Activated CD8-positive, alpha-beta T cell treated with anti-CD3 and anti-CD28 coated beads for 36 hours (primary cell): ENCODE results near the gene RBM25. TPM values are rescaled to one million over a fixed set of nuclear protein-coding genes. Genes with fewer than 3 reads are reported as not detected.
A peak's percentile ranks its signal among the peaks of the same experiment; 100 is the strongest.
"Not testable (repeated sequence)": the region's sequence is repeated elsewhere in the genome, so short reads cannot be mapped to it uniquely, and the experiment has no call there.

Source experiments
- ATAC-seq: fragments of 200-7000 bp; cut with Tn5 transposase; one replicate; pipeline ENCODE4 v1.10.0; 2021; ENCODE audit warnings: mild to moderate bottlenecking, moderate library complexity
- CTCF ChIA-PET: fragments of 350-600 bp; sonication (Branson Sonifier 250); formaldehyde crosslinking; loops from one replicate; lab custom pipeline; 2021; ENCODE audit warnings: antibody characterized with exemption; lab: Charles Lee
- POLR2A ChIA-PET: fragments of 350-600 bp; sonication (Branson Sonifier 250); formaldehyde crosslinking; loops from one replicate; lab custom pipeline; 2021; ENCODE audit warnings: antibody characterized with exemption; lab: Charles Lee
- DNase-seq: peaks from one replicate; pipeline ENCODE4 v3.0.0-alpha.2; 2020
- H3K27ac Mint-ChIP-seq: one replicate; pipeline ENCODE4 v1.8.0; 2021; ENCODE audit warnings: mild to moderate bottlenecking, mixed read lengths
- H3K27me3 Mint-ChIP-seq: one replicate; pipeline ENCODE4 v1.8.0; 2021; ENCODE audit warnings: mixed read lengths
- H3K36me3 Mint-ChIP-seq: one replicate; pipeline ENCODE4 v1.8.0; 2021; ENCODE audit warnings: low read depth, mixed read lengths
- H3K4me1 Mint-ChIP-seq: one replicate; pipeline ENCODE4 v1.8.0; 2021; ENCODE audit warnings: low read depth, mixed read lengths
- H3K4me3 Mint-ChIP-seq: one replicate; pipeline ENCODE4 v1.8.0; 2021; ENCODE audit warnings: mild to moderate bottlenecking, moderate library complexity, mixed read lengths
- H3K9me3 Mint-ChIP-seq: one replicate; pipeline ENCODE4 v1.8.0; 2021; ENCODE audit warnings: mixed read lengths
- CTCF ChIP-seq: fragments of 200-600 bp; IDR thresholded peaks from one replicate; pipeline ENCODE4 v1.8.0; 2022; ENCODE audit warnings: antibody characterized with exemption, mild to moderate bottlenecking
- intact Hi-C: fragments of 100-400 bp; cut with micrococcal nuclease; formaldehyde crosslinking; loops from one replicate; pipeline ENCODE4 v1.10.0; 2022
- total RNA-seq, 2 experiments: library from RNA; stranded (reverse); gene quantifications; one replicate each; pipeline ENCODE4 v1.2.3, GENCODE V29; 2021

The RBM25 gene
- total RNA-seq, 2 experiments from 2014 or later: 101 to 104 TPM

GRCh38 chr14:73027984-73028383, 30.4 kb upstream of the RBM25 start:
- Mint-ChIP-seq H3K4me1 (peaks cover 25% of the 10 kb centered on the region), H3K27ac (no peak overlapping the region), H3K9me3 (no peaks in the 10 kb centered on the region), H3K4me3 (peak overlapping the region; percentile 91), H3K27me3 (no peaks in the 10 kb centered on the region), H3K36me3 (peaks cover 6% of the 10 kb centered on the region)
- DNase-seq: no peak
- intact Hi-C loops: loop anchor here (1.0 kb wide), 1 partner anchor 30 kb away; the partner anchor contains the start of gene RBM25
- POLR2A ChIA-PET: interaction anchor here (4.1 kb wide), 1 partner anchor 31 kb away, joined by 29 read pairs; the partner anchor contains the start of gene RBM25
- CTCF ChIA-PET: interaction anchor here (1.0 kb wide), 1 partner anchor 9 kb away, joined by 3 read pairs; no protein-coding TSS in a partner anchor
- ATAC-seq: no peak
- TF ChIP-seq CTCF: no peak

GRCh38 chr14:73036706-73037450, 21.5 kb upstream of the RBM25 start:
- H3K36me3 Mint-ChIP-seq, H3K4me1 Mint-ChIP-seq, H3K27me3 Mint-ChIP-seq, intact Hi-C loops, DNase-seq, H3K27ac Mint-ChIP-seq, H3K4me3 Mint-ChIP-seq, H3K9me3 Mint-ChIP-seq, ATAC-seq: not testable (repeated sequence)
- ChIA-PET POLR2A (interaction anchor here (0.6 kb wide), 1 partner anchor 48 kb away, joined by 3 read pairs; no protein-coding TSS in a partner anchor), CTCF (interaction anchor here (1.4 kb wide), 1 partner anchor 9 kb away, joined by 3 read pairs; no protein-coding TSS in a partner anchor)

GRCh38 chr14:73047808-73048207, 10.5 kb upstream of the RBM25 start:
- ChIA-PET POLR2A (interaction anchor here (0.6 to 1.0 kb wide), 2 partner anchors 11 to 888 kb away, joined by 3 read pairs; partner anchors contain the start of gene RBM25), CTCF (interaction anchor here (1.0 kb wide), 1 partner anchor 27 kb away, joined by 3 read pairs; no protein-coding TSS in a partner anchor)
- no peak overlapping the region for H3K4me3 Mint-ChIP-seq

GRCh38 chr14:73049428-73049827, 8.9 kb upstream of the RBM25 start:
- ChIA-PET CTCF (interaction anchor here (0.8 to 1.7 kb wide), 2 partner anchors 10 to 100 kb away, joined by 3 to 4 read pairs; no protein-coding TSS in a partner anchor), POLR2A (interaction anchor here (0.6 to 1.0 kb wide), 3 partner anchors 9 to 1928 kb away, joined by 3 read pairs; partner anchors contain the start of gene RBM25)
- H3K4me1 Mint-ChIP-seq: no peaks in the 10 kb centered on the region
- H3K4me3 Mint-ChIP-seq: no peak overlapping the region
- no peaks in the 10 kb centered on the region for H3K36me3 Mint-ChIP-seq
- H3K27me3 Mint-ChIP-seq: no peaks in the 10 kb centered on the region
- H3K9me3 Mint-ChIP-seq: no peaks in the 10 kb centered on the region
- ATAC-seq: no peak
- TF ChIP-seq CTCF: no peak
- H3K27ac Mint-ChIP-seq: no peak overlapping the region
- intact Hi-C loops: no loop called here
- no peak for DNase-seq

More at GRCh38 chr14:73047808-73048207, 10.5 kb upstream of the RBM25 start:
- no peak for ATAC-seq
- DNase-seq: no peak
- Mint-ChIP-seq H3K27me3 (no peaks in the 10 kb centered on the region), H3K36me3 (no peaks in the 10 kb centered on the region), H3K9me3 (no peaks in the 10 kb centered on the region), H3K27ac (no peak overlapping the region), H3K4me1 (no peaks in the 10 kb centered on the region)
- intact Hi-C loops: no loop called here
- no peak for TF ChIP-seq CTCF

GRCh38 chr14:73055251-73055650, 3.1 kb upstream of the RBM25 start:
- Mint-ChIP-seq H3K27ac (no peak overlapping the region), H3K27me3 (no peaks in the 10 kb centered on the region), H3K9me3 (no peaks in the 10 kb centered on the region), H3K4me1 (peaks cover 8% of the 10 kb centered on the region), H3K36me3 (peaks cover 7% of the 10 kb centered on the region), H3K4me3 (no peak overlapping the region)
- CTCF ChIA-PET: no interaction called here
- intact Hi-C loops: no loop called here
- DNase-seq (no peak), ATAC-seq (no peak)
- POLR2A ChIA-PET: no interaction called here
- no peak for TF ChIP-seq CTCF
